ENCODE data around the gene ATP11A. TPM values are rescaled to one million over a fixed set of nuclear protein-coding genes. Genes with fewer than 3 reads are reported as not detected.

ATP11A gene
- total and polyA plus RNA-seq, 9 of the 15 experiments (the other 6 are each of a cell fraction or from before 2014, with no cell fraction given): 0.38 to 34.2 (median 4.2) TPM

DNA sequence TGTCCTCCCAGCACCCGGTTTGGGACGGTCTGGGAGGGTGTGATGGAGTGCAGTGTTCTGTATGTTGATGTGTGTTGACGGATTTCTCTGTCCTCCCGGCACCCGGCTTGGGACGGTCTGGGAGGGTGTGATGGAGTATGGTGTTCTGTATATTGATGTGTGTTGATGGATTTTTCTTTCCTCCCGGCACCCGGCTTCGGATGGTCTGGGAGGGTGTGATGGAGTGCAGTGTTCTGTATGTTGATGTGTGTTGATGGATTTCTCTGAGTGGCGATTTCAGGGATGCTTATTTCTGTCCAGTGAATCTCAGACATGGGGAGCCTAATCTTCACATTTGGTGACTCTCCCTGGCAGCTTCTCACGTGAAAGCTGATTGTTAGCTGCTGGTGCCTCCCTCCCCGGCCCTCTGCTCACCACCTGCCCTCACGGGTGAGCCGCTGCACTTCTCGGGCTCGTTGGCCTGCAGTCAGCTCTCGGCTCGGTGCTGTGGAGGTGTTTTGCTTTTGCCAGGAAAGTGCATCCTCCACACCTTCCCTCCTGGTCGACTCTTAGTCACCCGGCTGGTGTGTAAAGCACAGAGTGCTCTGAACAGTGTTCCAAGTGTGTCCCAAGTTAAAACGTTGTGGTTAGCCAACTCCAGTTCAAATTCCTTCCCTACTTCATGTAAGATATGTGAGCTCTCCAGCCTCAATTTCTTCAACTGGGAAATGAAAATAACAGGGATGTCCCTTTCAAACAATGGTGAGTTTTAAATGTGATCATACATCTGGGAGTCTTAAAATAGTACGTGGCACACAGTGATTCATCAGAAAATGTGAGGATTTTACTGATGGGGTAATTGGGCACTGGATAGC lies 54.6 kb downstream of the ATP11A start (continued):
- TF ChIP-seq, protein P1, sequence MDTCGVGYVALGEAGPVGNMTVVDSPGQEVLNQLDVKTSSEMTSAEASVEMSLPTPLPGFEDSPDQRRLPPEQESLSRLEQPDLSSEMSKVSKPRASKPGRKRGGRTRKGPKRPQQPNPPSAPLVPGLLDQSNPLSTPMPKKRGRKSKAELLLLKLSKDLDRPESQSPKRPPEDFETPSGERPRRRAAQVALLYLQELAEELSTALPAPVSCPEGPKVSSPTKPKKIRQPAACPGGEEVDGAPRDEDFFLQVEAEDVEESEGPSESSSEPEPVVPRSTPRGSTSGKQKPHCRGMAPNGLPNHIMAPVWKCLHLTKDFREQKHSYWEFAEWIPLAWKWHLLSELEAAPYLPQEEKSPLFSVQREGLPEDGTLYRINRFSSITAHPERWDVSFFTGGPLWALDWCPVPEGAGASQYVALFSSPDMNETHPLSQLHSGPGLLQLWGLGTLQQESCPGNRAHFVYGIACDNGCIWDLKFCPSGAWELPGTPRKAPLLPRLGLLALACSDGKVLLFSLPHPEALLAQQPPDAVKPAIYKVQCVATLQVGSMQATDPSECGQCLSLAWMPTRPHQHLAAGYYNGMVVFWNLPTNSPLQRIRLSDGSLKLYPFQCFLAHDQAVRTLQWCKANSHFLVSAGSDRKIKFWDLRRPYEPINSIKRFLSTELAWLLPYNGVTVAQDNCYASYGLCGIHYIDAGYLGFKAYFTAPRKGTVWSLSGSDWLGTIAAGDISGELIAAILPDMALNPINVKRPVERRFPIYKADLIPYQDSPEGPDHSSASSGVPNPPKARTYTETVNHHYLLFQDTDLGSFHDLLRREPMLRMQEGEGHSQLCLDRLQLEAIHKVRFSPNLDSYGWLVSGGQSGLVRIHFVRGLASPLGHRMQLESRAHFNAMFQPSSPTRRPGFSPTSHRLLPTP (IDR thresholded peaks at IDR 0.05; ENCODE audit: borderline replicate concordance, extremely low read depth, insufficient read length): no peak

DNA sequence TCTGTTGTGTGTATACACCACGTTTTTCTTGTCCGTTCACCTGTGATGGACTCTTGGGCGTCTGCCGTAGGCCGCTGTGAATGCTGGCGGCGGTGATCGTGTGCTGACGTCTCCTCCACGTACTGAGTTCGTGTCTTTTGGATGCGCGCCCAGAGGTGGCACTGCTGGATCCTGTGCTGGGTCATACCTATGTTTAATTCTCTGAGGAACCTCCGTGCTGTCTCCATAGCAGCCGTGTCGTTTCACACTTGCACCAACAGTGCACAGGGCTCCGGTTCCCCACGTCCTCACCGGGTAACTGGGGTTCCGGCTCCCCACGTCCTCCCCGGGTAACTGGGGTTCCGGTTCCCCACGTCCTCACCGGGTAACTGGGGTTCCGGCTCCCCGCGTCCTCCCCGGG lies 56.2 kb downstream of the ATP11A start:
- POLR2A ChIA-PET: no interaction called here
- CTCF ChIA-PET (ENCODE audit: low intra/inter-chr PET ratio): no interaction called here
- TF ChIP-seq ATF1 (CRISPR knock-in tag; IDR thresholded peaks at IDR 0.05): no peak
- no peak for TF ChIP-seq ATF1 (tag; IDR thresholded peaks at IDR 0.05)
- TF ChIP-seq FUS (optimal IDR thresholded peaks at IDR 0.05; ENCODE audit: low read depth, low read length): no peak
- TF ChIP-seq ZNF77 (CRISPR knock-in tag; IDR thresholded peaks at IDR 0.05): no peak
- no peak for TF ChIP-seq PHTF2 (CRISPR knock-in tag; IDR thresholded peaks at IDR 0.05)
- no peak for TF ChIP-seq CAMTA2 (CRISPR knock-in tag; conservative IDR thresholded peaks at IDR 0.05)
- TF ChIP-seq ELF2 (CRISPR knock-in tag; IDR thresholded peaks at IDR 0.05): no peak
- no peak for TF ChIP-seq NRF1 (conservative IDR thresholded peaks at IDR 0.05 in 1 of 2, IDR thresholded peaks at IDR 0.05 in 1 of 2)
- no peak for TF ChIP-seq HNRNPUL1 (IDR thresholded peaks at IDR 0.05; ENCODE audit: low read length)
- TF ChIP-seq ZNF197 (CRISPR knock-in tag; IDR thresholded peaks at IDR 0.05; ENCODE audit: low read depth): no peak
- TF ChIP-seq NR4A1 (CRISPR knock-in tag; IDR thresholded peaks at IDR 0.05): no peak
- no peak for TF ChIP-seq NR4A1 (tag; IDR thresholded peaks at IDR 0.05)
- no peak for TF ChIP-seq ZC3H4 (CRISPR knock-in tag; IDR thresholded peaks at IDR 0.05; ENCODE audit: borderline replicate concordance)
- TF ChIP-seq ZNF79 (CRISPR knock-in tag; IDR thresholded peaks at IDR 0.05; ENCODE audit: low read depth): no peak
- no peak for TF ChIP-seq SAP30 (IDR thresholded peaks at IDR 0.05; ENCODE audit: borderline replicate concordance, insufficient read depth, low read depth, low read length, poor library complexity, severe bottlenecking)
- TF ChIP-seq RAD21 (CRISPR knock-in tag; conservative IDR thresholded peaks at IDR 0.05 in 1 of 2, IDR thresholded peaks at IDR 0.05 in 1 of 2): no peak

More for the DNA sequence above, 56.2 kb downstream of the ATP11A start:
- DNase-seq (ENCODE audit: extremely low read depth in 1 of 4, low spot score in 3 of 4) (no peak), FAIRE-seq (no peak), ATAC-seq (no peak)
- Histone ChIP-seq H3K27ac (ENCODE audit: extremely low read depth, low read depth, low read length) (no peak overlapping the region), H3K9me3 (replicated peaks; ENCODE audit: control insufficient read depth, insufficient read depth, low read depth, low read length) (no peaks in the 10 kb centered on the region), H3K9me1 (ENCODE audit: control insufficient read depth, insufficient read depth, low read length) (no peaks in the 10 kb centered on the region), H3K79me2 (ENCODE audit: control insufficient read depth, insufficient read depth, low read length) (peaks cover 34% of the 10 kb centered on the region), H3K27me3 (ENCODE audit: control insufficient read depth in 2 of 2, insufficient read depth in 2 of 2, low read length in 2 of 2) (no peaks in the 10 kb centered on the region), H3K36me3 (ENCODE audit: control insufficient read depth, insufficient read depth, low read length) (no peaks in the 10 kb centered on the region), H3K4me1 (replicated peaks in 1 of 2; ENCODE audit: control insufficient read depth in 2 of 2, insufficient read depth in 2 of 2, low read length in 2 of 2) (peaks cover 0 to 14% of the 10 kb centered on the region in 2 experiments; a peak in 2 of 5 replicates), H3K4me3 (no peak overlapping the region), H4K20me1 (replicated peaks; ENCODE audit: control insufficient read depth, insufficient read depth, low read length) (peaks cover 30% of the 10 kb centered on the region), H2AFZ (ENCODE audit: low read depth, low read length) (no peak overlapping the region), H3K9ac (ENCODE audit: insufficient read depth in 1 of 2, low read depth in 2 of 2, low read length in 2 of 2) (no peak overlapping the region), H3K4me2 (ENCODE audit: insufficient read depth, low read length) (no peak overlapping the region)
- intact Hi-C loops (cut with micrococcal nuclease): no loop called here
- in situ Hi-C loops (cut with MboI): no loop called here
- 92% methylated on average over 18 of the region's 29 CpGs for WGBS (ENCODE audit: insufficient coverage, low coverage, missing lambda C conversion rate)
- no TSS peak for BruUV-seq (replicated peaks)
